Neuronal stem cell (in vitro differentiated cells): ENCODE measurements around the gene CXCR4.

ENCODE experiments used
- DNase-seq: peaks from one replicate; pipeline ENCODE4 v3.0.0-alpha.2; 2013; ENCODE audit warnings: low spot score
- H2AFZ ChIP-seq: one replicate; pipeline ENCODE4 v1.6.1; 2013; ENCODE audit warnings: mild to moderate bottlenecking, low read length, inconsistent platforms
- H2AK5ac ChIP-seq: 2 replicates; pipeline ENCODE4 v1.6.1; 2013; ENCODE audit warnings: low read depth, mild to moderate bottlenecking, inconsistent platforms, low read length, moderate library complexity, mixed read lengths
- H2BK120ac ChIP-seq: 2 replicates; pipeline ENCODE4 v1.6.1; 2013; ENCODE audit warnings: low read depth, mild to moderate bottlenecking, inconsistent platforms, low read length, moderate library complexity, mixed read lengths
- H2BK12ac ChIP-seq: one replicate; pipeline ENCODE4 v1.6.1; 2013; ENCODE audit warnings: low read length, inconsistent platforms
- H2BK15ac ChIP-seq: 2 replicates; pipeline ENCODE4 v1.6.1; 2013; ENCODE audit warnings: mild to moderate bottlenecking, low read length, inconsistent platforms, mixed read lengths
- H2BK5ac ChIP-seq: one replicate; pipeline ENCODE4 v1.6.1; 2013; ENCODE audit warnings: inconsistent platforms, mild to moderate bottlenecking, low read length, moderate library complexity
- H3K14ac ChIP-seq: one replicate; pipeline ENCODE4 v1.6.1; 2013; ENCODE audit warnings: low read length, inconsistent platforms
- H3K18ac ChIP-seq: 2 replicates; pipeline ENCODE4 v1.6.1; 2013; ENCODE audit warnings: low read length, inconsistent platforms
- H3K23ac ChIP-seq: 2 replicates; pipeline ENCODE4 v1.6.1; 2013; ENCODE audit warnings: low read depth, mild to moderate bottlenecking, mixed read lengths, low read length, inconsistent platforms; ENCODE audit not compliant: poor library complexity
- H3K27ac ChIP-seq: replicated peaks from 3 replicates; pipeline ENCODE4 v1.5.1; 2013; ENCODE audit warnings: low read length, inconsistent platforms
- H3K27me3 ChIP-seq, 3 experiments: 2 replicates each; pipeline ENCODE4 v1.6.1; 2013; ENCODE audit warnings: low read length in 3 of 3, mild to moderate bottlenecking in 2 of 3, inconsistent platforms in 1 of 3, low read depth in 1 of 3, mixed read lengths in 1 of 3, moderate library complexity in 1 of 3; ENCODE audit not compliant: control insufficient read depth in 3 of 3, insufficient read depth in 3 of 3
- H3K36me3 ChIP-seq, 2 donors: replicated peaks in 1 of 2; 2 replicates each; pipeline ENCODE4 v1.6.1; 2013; ENCODE audit warnings: low read length in 2 of 2; ENCODE audit not compliant: control insufficient read depth in 2 of 2, insufficient read depth in 2 of 2
- H3K4ac ChIP-seq: 2 replicates; pipeline ENCODE4 v1.6.1; 2013; ENCODE audit warnings: inconsistent platforms, mild to moderate bottlenecking, low read length, moderate library complexity
- H3K4me1 ChIP-seq, 2 donors: 1 replicate in 1 of 2; 2 replicates in 1 of 2; pipeline ENCODE4 v1.6.1; 2013; ENCODE audit warnings: low read length in 2 of 2, low read depth in 1 of 2; ENCODE audit not compliant: control insufficient read depth in 2 of 2, insufficient read depth in 1 of 2
- H3K4me2 ChIP-seq: one replicate; pipeline ENCODE4 v1.6.1; 2013; ENCODE audit warnings: mild to moderate bottlenecking, low read length, inconsistent platforms; ENCODE audit not compliant: insufficient read depth, poor library complexity, severe bottlenecking
- H3K4me3 ChIP-seq, 2 donors: 2 replicates each; pipeline ENCODE4 v1.5.1; 2013; ENCODE audit warnings: low read length in 2 of 2, mild to moderate bottlenecking in 2 of 2, inconsistent platforms in 1 of 2, moderate library complexity in 1 of 2
- H3K79me1 ChIP-seq: one replicate; pipeline ENCODE4 v1.6.1; 2013; ENCODE audit warnings: low read depth, mild to moderate bottlenecking, inconsistent platforms, low read length, moderate library complexity
- H3K9ac ChIP-seq: one replicate; pipeline ENCODE4 v1.6.1; 2013; ENCODE audit warnings: mild to moderate bottlenecking, low read depth, low read length, inconsistent platforms; ENCODE audit not compliant: poor library complexity
- H3K9me3 ChIP-seq, 2 donors: replicated peaks in 1 of 2; 2 replicates each; pipeline versions ENCODE3 to v1.6.1; 2013; ENCODE audit warnings: low read length in 2 of 2, mild to moderate bottlenecking in 2 of 2, inconsistent platforms in 1 of 2, low read depth in 1 of 2, mixed read lengths in 1 of 2, moderate library complexity in 1 of 2; ENCODE audit not compliant: control insufficient read depth in 2 of 2, insufficient read depth in 1 of 2
- H4K8ac ChIP-seq: one replicate; pipeline ENCODE4 v1.6.1; 2013; ENCODE audit warnings: low read depth, mild to moderate bottlenecking, inconsistent platforms, low read length, moderate library complexity
- H4K91ac ChIP-seq: one replicate; pipeline ENCODE4 v1.6.1; 2013; ENCODE audit warnings: low read length, low read depth, mild to moderate bottlenecking, inconsistent platforms; ENCODE audit not compliant: poor library complexity
- WGBS, 2 donors: extraction: QIAGEN DNeasy Blood & Tissue Kit; methylation state at CpG; one replicate each; pipeline ENCODE4 v1.1.7; 2013; ENCODE audit warnings: missing lambda C conversion rate in 2 of 2, mixed read lengths in 1 of 2; ENCODE audit not compliant: insufficient read length in 2 of 2, insufficient replicate concordance in 1 of 2; ENCODE audit errors: extremely low coverage in 2 of 2; 5-methylcytosine and 5-hydroxymethylcytosine counted together

Gene CXCR4

DNA sequence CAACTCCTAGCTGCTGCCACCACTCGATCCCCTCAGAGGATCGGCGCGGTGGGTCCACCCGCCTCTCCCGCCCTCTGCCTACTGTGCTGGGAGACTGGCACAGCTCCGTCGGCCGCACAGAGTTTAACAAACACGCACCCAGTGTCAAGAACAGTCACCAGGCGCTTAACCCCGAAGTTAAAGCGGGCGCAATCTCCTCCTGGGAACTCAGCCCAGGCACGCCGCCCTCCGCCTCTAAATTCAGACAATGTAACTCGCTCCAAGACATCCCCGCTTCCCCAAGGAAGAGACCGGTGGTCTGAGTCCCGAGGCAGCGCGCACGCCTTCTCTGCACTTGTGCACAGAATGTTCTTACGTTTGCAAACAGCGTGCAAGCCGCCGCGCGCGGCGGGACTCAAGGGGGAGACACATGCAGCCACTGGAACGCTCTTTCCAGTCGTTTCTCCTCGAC, 533 bp downstream of the CXCR4 start:
- Histone ChIP-seq H3K18ac (peak overlapping the region; percentile 92), H3K79me1 (no peaks in the 10 kb centered on the region), H3K27ac (no peak overlapping the region), H2AK5ac (no peak overlapping the region), H3K27me3 (peaks cover 0 to 47% (median 0%) of the 10 kb centered on the region in 3 experiments), H3K23ac (peak overlapping the region; percentile 11), H3K4me1 (peaks cover 10 to 11% of the 10 kb centered on the region in 2 donors), H2BK15ac (no peak overlapping the region), H4K8ac (no peak overlapping the region), H2BK5ac (peak overlapping the region; percentile 57), H2AFZ (peak overlapping the region; percentile 85), H4K91ac (no peak overlapping the region), H3K14ac (no peak overlapping the region), H3K4ac (no peak overlapping the region), H3K36me3 (peaks cover 11 to 20% of the 10 kb centered on the region in 2 donors), H2BK120ac (peak overlapping the region; percentile 1), H3K9ac (peak overlapping the region; percentile 50), H3K4me2 (peak overlapping the region; percentile 92), H2BK12ac (no peak overlapping the region), H3K9me3 (peaks cover 0 to 3% of the 10 kb centered on the region in 2 donors), H3K4me3 (peak overlapping the region; percentile 53 to 88)
- no CpG with 5 or more reads among the region's 35 CpGs for WGBS, 2 donors
- DNase-seq: peak; percentile 61

DNA sequence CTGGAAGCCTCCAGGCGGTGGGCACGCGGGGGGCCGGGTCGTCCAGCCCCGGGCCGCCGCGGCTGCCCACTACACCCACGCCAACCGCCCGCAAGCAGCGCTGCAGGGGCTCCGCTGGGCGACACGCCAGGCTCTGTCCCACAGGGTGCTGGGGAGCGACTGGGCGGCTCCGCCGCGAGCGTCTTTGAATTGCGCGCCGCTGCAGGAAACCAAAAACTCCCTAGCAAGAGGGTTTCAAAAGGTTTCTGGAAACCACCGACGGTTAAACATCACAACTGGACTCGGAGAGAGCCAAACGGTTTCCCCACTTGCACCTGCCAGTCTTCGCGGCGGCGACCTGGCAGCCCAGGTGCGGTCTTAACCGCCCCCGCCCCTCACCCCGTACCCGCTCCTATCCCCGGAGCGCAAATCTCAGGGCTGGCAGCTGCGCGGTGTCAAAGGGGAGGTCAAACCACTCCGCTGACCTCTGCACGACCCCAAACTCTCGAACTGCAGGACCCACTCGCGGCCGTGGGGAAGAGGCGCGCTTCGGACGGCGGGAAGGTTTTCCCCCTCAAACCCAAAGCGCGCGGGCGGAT, 1.0 kb downstream of the CXCR4 start:
- peak overlapping the region; percentile 47 for H3K9ac ChIP-seq
- H3K27me3 ChIP-seq: peaks cover 0 to 44% (median 0%) of the 10 kb centered on the region in 3 experiments
- no peak overlapping the region for H4K8ac ChIP-seq
- no CpG with 5 or more reads among the region's 57 CpGs for WGBS, 2 donors
- H3K4ac ChIP-seq: no peak overlapping the region
- DNase-seq: peak; percentile 15
- peak overlapping the region; percentile 85 for H2AFZ ChIP-seq
- no peak overlapping the region for H3K27ac ChIP-seq
- H2BK15ac ChIP-seq: peak overlapping the region; percentile 38
- H3K14ac ChIP-seq: no peak overlapping the region
- H3K79me1 ChIP-seq: no peaks in the 10 kb centered on the region
- H3K36me3 ChIP-seq: peaks cover 11 to 20% of the 10 kb centered on the region in 2 donors
- peak overlapping the region; percentile 57 for H2BK5ac ChIP-seq
- H2BK12ac ChIP-seq: peak overlapping the region; percentile 51
- H4K91ac ChIP-seq: no peak overlapping the region
- H2BK120ac ChIP-seq: peak overlapping the region; percentile 1
- H3K4me2 ChIP-seq: peak overlapping the region; percentile 92
- peaks cover 0 to 3% of the 10 kb centered on the region in 2 donors for H3K9me3 ChIP-seq
- peak overlapping the region; percentile 53 to 88 for H3K4me3 ChIP-seq
- no peak overlapping the region for H2AK5ac ChIP-seq
- H3K4me1 ChIP-seq: peaks cover 13% of the 10 kb centered on the region in 2 donors
- peak overlapping the region; percentile 92 for H3K18ac ChIP-seq
- H3K23ac ChIP-seq: peak overlapping the region; percentile 20

DNA sequence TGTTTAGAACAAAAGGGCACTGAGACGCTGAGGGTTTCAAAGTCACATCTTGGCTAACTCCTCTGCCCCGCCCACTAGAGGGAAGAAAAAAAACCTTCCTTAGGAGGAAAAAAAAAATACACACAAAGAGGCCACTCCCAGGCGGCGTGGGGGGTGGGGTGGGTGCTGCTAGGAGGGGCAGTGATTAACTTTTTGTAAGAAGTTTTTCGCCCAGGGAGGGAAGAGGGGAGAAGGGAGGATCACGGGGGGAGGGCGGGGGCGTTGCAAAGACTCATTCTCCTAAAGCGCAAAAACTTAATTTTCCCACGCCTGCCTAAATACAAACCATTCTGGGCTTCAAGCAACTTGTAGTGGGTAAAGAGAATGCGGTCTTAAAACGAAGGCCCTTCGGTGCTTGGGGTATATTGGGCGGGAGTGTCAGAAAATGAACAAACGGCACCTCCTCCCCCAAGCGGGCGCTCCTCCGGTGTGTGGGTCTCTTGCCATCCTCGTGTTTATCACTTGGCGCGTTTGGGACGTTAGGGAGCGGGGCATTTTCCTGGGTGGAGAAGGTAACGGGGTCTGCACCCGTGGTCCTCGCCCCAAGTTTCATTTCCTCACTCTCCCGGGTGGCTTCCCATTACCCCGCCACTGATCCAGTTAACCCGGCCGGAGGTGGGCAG, 1.7 kb downstream of the CXCR4 start:
- Histone ChIP-seq H3K27me3 (peaks cover 0 to 38% (median 0%) of the 10 kb centered on the region in 3 experiments), H4K91ac (no peak overlapping the region), H3K18ac (peak overlapping the region; percentile 92), H3K4ac (no peak overlapping the region), H3K79me1 (no peaks in the 10 kb centered on the region), H2BK12ac (peak overlapping the region; percentile 51), H3K4me1 (peaks cover 9 to 13% of the 10 kb centered on the region in 2 donors), H3K14ac (no peak overlapping the region), H3K27ac (no peak overlapping the region), H2BK5ac (no peak overlapping the region), H3K9ac (no peak overlapping the region), H3K9me3 (peaks cover 0 to 3% of the 10 kb centered on the region in 2 donors), H2AFZ (peak overlapping the region; percentile 85), H2AK5ac (no peak overlapping the region), H3K36me3 (peaks cover 11 to 20% of the 10 kb centered on the region in 2 donors), H3K4me2 (peak overlapping the region; percentile 92), H4K8ac (no peak overlapping the region), H2BK15ac (peak overlapping the region; percentile 38), H3K4me3 (peak overlapping the region; percentile 53 to 88), H3K23ac (peak overlapping the region; percentile 20), H2BK120ac (peak overlapping the region; percentile 1)
- no CpG with 5 or more reads among the region's 30 CpGs for WGBS, 2 donors
- DNase-seq: peak; percentile 39

DNA sequence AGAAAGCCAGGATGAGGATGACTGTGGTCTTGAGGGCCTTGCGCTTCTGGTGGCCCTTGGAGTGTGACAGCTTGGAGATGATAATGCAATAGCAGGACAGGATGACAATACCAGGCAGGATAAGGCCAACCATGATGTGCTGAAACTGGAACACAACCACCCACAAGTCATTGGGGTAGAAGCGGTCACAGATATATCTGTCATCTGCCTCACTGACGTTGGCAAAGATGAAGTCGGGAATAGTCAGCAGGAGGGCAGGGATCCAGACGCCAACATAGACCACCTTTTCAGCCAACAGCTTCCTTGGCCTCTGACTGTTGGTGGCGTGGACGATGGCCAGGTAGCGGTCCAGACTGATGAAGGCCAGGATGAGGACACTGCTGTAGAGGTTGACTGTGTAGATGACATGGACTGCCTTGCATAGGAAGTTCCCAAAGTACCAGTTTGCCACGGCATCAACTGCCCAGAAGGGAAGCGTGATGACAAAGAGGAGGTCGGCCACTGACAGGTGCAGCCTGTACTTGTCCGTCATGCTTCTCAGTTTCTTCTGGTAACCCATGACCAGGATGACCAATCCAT, 2.7 kb downstream of the CXCR4 start:
- H3K27me3 ChIP-seq: peaks cover 0 to 28% (median 0%) of the 10 kb centered on the region in 3 experiments
- peaks cover 11 to 20% of the 10 kb centered on the region in 2 donors for H3K36me3 ChIP-seq
- H2AK5ac ChIP-seq: peak overlapping the region; percentile 50
- H3K14ac ChIP-seq: no peak overlapping the region
- H3K79me1 ChIP-seq: no peaks in the 10 kb centered on the region
- H2BK15ac ChIP-seq: no peak overlapping the region
- no peak overlapping the region for H2BK12ac ChIP-seq
- no peak overlapping the region for H3K9ac ChIP-seq
- H3K4me2 ChIP-seq: no peak overlapping the region
- H4K91ac ChIP-seq: no peak overlapping the region
- WGBS, 2 donors: no CpG with 5 or more reads among the region's 12 CpGs
- H3K4ac ChIP-seq: no peak overlapping the region
- H2BK120ac ChIP-seq: no peak overlapping the region
- no peak overlapping the region for H2AFZ ChIP-seq
- peak overlapping the region; percentile 25 for H3K23ac ChIP-seq
- H2BK5ac ChIP-seq: no peak overlapping the region
- H4K8ac ChIP-seq: no peak overlapping the region
- H3K27ac ChIP-seq: no peak overlapping the region
- no peak for DNase-seq
- peaks cover 0 to 3% of the 10 kb centered on the region in 2 donors for H3K9me3 ChIP-seq
- peaks cover 9 to 13% of the 10 kb centered on the region in 2 donors for H3K4me1 ChIP-seq
- H3K18ac ChIP-seq: no peak overlapping the region
- H3K4me3 ChIP-seq: no peak overlapping the region
